Activated T-cell treated with anti-CD3 and anti-CD28 coated beads, Interleukin-2, amount 50 U/mL, for 4 hours (primary cell): ENCODE results near the gene NFIX. TPM values are rescaled to one million over a fixed set of nuclear protein-coding genes. Genes with fewer than 3 reads are reported as not detected.
"Not testable (repeated sequence)": the region's sequence is repeated elsewhere in the genome, so short reads cannot be mapped to it uniquely, and the experiment has no call there.

Source experiments
- ATAC-seq, 2 donors: fragments of 200-7000 bp; cut with Tn5 transposase; one replicate each; pipeline ENCODE4 v1.10.0; 2021
- DNase-seq: peaks from one replicate; pipeline ENCODE4 v3.0.0-alpha.2; 2020
- H3K27me3 Mint-ChIP-seq: one replicate; pipeline ENCODE4 v1.8.0; 2021; ENCODE audit warnings: low read depth, mixed read lengths
- H3K36me3 Mint-ChIP-seq: one replicate; pipeline ENCODE4 v1.8.0; 2022; ENCODE audit warnings: mixed read lengths; ENCODE audit not compliant: insufficient read depth
- H3K4me1 Mint-ChIP-seq: one replicate; pipeline ENCODE4 v1.8.0; 2021; ENCODE audit warnings: low read depth, mixed read lengths
- H3K4me3 Mint-ChIP-seq: one replicate; pipeline ENCODE4 v1.8.0; 2021; ENCODE audit warnings: mild to moderate bottlenecking, moderate library complexity, mixed read lengths
- H3K9me3 Mint-ChIP-seq: one replicate; pipeline ENCODE4 v1.8.0; 2021; ENCODE audit warnings: mixed read lengths
- total RNA-seq, 3 donors: library from RNA; stranded (reverse); gene quantifications; one replicate each; pipeline ENCODE4 v1.2.1, GENCODE V29; 2021

Gene NFIX
- total RNA-seq, 3 donors from 2014 or later = 11.1 to 20.4 (median 16.1) TPM

- H3K9me3 Mint-ChIP-seq = no peaks in the 10 kb centered on the region
- H3K36me3 Mint-ChIP-seq = peaks cover 34% of the 10 kb centered on the region
- peak overlapping the region; percentile 54 for H3K4me3 Mint-ChIP-seq
- ATAC-seq (peak; percentile 19 to 20), DNase-seq (no peak)
- H3K4me1 Mint-ChIP-seq = peaks cover 32% of the 10 kb centered on the region
- H3K27me3 Mint-ChIP-seq = no peaks in the 10 kb centered on the region
Observed at GRCh38 chr19:12953799-12954611, 41.3 kb upstream of the NFIX start.

DNA sequence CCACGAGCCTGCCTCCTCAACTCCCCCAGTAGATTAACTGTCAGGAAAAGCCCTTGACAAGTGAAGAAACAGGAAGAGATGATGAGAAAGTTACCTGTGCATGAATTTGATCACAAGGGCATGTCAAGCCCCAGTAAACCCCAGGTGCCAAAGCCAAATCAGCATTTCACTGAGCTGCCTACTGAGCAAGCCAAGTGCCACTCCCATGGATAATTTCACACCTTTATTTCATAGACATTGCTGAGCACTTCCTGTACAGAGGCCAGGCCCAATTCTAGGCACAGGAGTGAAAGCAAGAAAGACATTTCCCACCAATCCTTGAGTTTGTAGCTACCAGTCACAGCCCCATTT, 40.7 kb upstream of the NFIX start:
- Mint-ChIP-seq H3K27me3 (no peaks in the 10 kb centered on the region), H3K4me1 (peaks cover 32% of the 10 kb centered on the region), H3K36me3 (peaks cover 33% of the 10 kb centered on the region), H3K4me3 (peak overlapping the region; percentile 54), H3K9me3 (no peaks in the 10 kb centered on the region)
- no peak for ATAC-seq
- no peak for DNase-seq

GRCh38 chr19:12955575-12955974, 39.7 kb upstream of the NFIX start:
- DNase-seq, ATAC-seq, H3K27me3 Mint-ChIP-seq, H3K9me3 Mint-ChIP-seq: not testable (repeated sequence)
- peaks cover 26% of the 10 kb centered on the region for H3K36me3 Mint-ChIP-seq
- H3K4me3 Mint-ChIP-seq = peak overlapping the region; percentile 91
- peaks cover 32% of the 10 kb centered on the region for H3K4me1 Mint-ChIP-seq

- Mint-ChIP-seq H3K9me3 (no peaks in the 10 kb centered on the region), H3K36me3 (peaks cover 26% of the 10 kb centered on the region), H3K27me3 (peaks cover 2% of the 10 kb centered on the region), H3K4me3 (peak overlapping the region; percentile 91), H3K4me1 (peaks cover 32% of the 10 kb centered on the region)
- ATAC-seq = no peak
- no peak for DNase-seq
Observed at GRCh38 chr19:12955996-12956395, 39.3 kb upstream of the NFIX start.

DNA sequence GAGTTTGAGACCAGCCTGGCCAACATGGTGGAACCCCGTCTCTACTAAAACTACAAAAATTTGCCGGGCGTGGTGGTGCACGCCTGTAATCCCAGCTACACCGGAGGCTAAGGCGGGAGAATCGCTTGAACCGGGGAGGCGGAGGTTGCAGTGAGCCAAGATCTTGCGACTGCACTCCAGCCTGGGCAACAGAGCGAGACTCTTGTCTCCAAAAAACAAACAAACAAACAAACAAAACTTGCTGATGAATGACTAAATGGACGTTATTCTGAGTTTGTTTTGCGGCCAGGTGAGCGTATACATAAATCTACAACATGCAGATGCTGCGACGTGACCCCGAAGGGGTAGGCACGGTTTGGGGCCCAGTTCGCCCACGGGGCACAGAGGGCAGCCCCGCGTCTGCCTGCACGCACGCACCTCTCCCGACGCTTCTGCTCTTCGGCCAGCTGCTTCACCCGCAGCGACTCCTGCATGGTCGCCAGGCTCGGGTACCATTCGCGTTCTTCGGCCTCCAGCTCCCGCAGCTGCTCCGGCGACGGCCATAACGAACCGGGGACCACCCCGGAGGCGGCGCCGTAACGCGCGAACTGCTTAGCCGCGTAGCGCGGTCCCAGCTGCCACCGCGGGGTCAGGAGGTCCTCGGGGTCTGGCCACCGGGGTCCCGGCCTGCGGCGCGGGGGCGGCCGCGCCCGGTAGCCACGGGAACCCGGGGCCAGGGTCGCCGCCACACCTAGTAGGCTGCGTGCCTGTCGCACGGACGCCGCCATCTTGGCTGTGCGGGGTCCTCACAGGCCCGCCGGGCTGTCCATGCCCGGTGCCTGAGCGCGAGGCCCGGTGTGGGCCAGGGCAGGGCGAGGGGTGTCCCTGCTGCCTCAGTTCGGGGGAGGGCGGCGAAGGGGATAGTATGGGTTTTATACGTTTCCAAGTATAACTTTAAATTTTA, 38.6 kb upstream of the NFIX start, which contains the start of gene GADD45GIP1:
Gene GADD45GIP1, minus strand, starts transcription at position 778 of the 943 bp plus-strand sequence. Its CDS starts 11 bp downstream, at position 767.
- Mint-ChIP-seq H3K9me3 (no peaks in the 10 kb centered on the region), H3K4me1 (peaks cover 32% of the 10 kb centered on the region), H3K27me3 (peaks cover 2% of the 10 kb centered on the region), H3K36me3 (peaks cover 20% of the 10 kb centered on the region), H3K4me3 (peak within 1 kb of the TSS; percentile 91)
- ATAC-seq (peak; percentile 96 to 97), DNase-seq (peak; percentile 79)

DNA sequence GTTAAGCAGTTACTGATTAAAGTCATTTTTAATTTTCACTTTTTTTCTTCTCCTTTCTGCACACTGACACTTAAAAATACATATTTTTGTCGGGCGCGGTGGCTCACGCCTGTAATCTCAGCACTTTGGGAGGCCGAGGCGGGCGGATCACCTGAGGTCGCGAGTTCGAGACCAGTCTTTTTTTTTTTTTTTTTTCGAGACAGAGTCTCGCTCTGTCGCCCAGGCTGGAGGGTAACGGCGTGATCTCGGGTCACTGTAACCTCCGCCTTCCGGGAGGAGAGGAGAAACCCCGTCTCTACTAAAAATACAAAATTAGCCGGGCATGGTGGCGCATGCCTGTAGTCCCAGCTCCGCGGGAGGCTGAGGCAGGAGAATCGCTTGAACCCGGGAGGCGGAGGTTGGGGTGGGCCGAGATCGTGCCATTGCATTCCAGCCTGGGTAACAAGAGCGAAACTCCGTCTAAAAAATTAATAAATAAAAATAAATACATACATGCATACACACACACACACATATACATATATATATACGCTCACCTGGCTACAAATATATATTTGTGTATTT, 37.8 kb upstream of the NFIX start:
- not testable (repeated sequence) for H3K9me3 Mint-ChIP-seq, H3K27me3 Mint-ChIP-seq, DNase-seq
- ATAC-seq = peak; percentile 1 to 6
- Mint-ChIP-seq H3K36me3 (peaks cover 17% of the 10 kb centered on the region), H3K4me1 (peaks cover 32% of the 10 kb centered on the region), H3K4me3 (peak overlapping the region; percentile 86)

DNA sequence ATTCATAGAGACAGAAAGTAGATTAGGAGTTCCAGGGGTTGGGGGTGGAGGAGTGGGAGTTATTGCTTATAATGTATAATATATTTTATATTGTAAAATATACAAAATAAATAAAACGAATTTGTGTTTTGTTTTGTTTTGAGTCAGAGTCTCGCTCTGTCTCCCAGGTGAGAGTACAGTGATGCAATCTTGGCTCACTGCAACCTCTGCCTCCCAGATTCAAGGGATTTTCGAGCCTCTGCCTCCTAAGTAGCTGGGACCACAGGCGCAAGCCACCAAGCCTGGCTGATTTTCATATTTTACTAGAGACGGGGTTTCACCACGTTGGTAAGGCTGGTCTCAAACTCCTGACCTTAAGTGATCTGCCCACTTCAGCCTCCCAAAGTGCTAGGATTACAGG, 35.8 kb upstream of the NFIX start:
- ATAC-seq = no peak
- no peaks in the 10 kb centered on the region for H3K9me3 Mint-ChIP-seq
- DNase-seq = no peak
- H3K27me3 Mint-ChIP-seq = peaks cover 2% of the 10 kb centered on the region
- peaks cover 6% of the 10 kb centered on the region for H3K36me3 Mint-ChIP-seq
- no peak overlapping the region for H3K4me3 Mint-ChIP-seq
- peaks cover 23% of the 10 kb centered on the region for H3K4me1 Mint-ChIP-seq

- ATAC-seq (peak; percentile 97 to 99), DNase-seq (peak; percentile 77)
- no peaks in the 10 kb centered on the region for H3K9me3 Mint-ChIP-seq
- peaks cover 11% of the 10 kb centered on the region for H3K4me1 Mint-ChIP-seq
- H3K27me3 Mint-ChIP-seq = peaks cover under 1% of the 10 kb centered on the region
- H3K36me3 Mint-ChIP-seq = no peaks in the 10 kb centered on the region
- H3K4me3 Mint-ChIP-seq = peak overlapping the region; percentile 84
Observed at GRCh38 chr19:12965017-12965811, 30.1 kb upstream of the NFIX start.

- peaks cover 15% of the 10 kb centered on the region for H3K4me1 Mint-ChIP-seq
- H3K36me3 Mint-ChIP-seq = no peaks in the 10 kb centered on the region
- no peak for DNase-seq
- no peaks in the 10 kb centered on the region for H3K9me3 Mint-ChIP-seq
- no peak for ATAC-seq
- H3K4me3 Mint-ChIP-seq = peak overlapping the region; percentile 61
- H3K27me3 Mint-ChIP-seq = no peaks in the 10 kb centered on the region
Observed at GRCh38 chr19:12965812-12966135, 29.5 kb upstream of the NFIX start.

- ATAC-seq (no peak), DNase-seq (no peak)
- Mint-ChIP-seq H3K4me1 (peaks cover 15% of the 10 kb centered on the region), H3K4me3 (no peak overlapping the region), H3K36me3 (no peaks in the 10 kb centered on the region), H3K9me3 (no peaks in the 10 kb centered on the region), H3K27me3 (no peaks in the 10 kb centered on the region)
Observed at GRCh38 chr19:12967907-12968306, 27.4 kb upstream of the NFIX start.

DNA sequence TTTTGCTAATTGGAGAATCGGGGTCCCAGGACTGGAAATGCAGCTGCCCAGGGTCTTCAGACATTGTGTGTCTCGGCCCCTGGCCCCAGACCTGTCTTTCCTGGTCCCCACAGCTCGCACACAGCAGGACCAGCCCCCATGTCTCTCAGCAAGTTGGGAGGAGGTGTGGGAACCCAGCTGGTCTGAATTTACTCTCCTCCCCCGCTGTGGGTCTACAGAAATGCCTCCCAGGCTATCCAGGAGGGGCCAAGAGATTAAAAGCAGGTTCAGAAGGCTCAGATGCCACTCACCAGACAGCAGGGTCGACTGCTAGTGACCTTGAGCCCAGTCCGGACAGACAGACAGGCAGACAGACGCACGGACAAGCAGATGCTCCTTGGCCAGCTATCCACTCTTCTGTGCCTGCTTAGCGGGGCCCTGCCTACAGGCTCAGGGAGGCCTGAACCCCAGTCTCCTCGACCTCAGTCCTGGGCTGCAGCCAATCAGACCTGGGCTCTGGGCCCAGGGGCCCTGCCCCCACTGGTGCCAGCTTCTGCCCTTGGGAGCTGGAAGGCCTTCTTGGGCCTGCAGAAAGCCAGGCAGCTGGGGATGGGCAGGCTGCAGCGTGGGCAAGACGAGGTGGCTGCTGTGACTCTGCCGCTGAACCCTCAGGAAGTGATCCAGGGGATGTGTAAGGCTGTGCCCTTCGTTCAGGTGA, 25.8 kb upstream of the NFIX start, which contains the start of gene DAND5:
Gene DAND5, plus strand, starts transcription at position 285 of the 697 bp plus-strand sequence. Its CDS starts 85 bp downstream, at position 370.
- Mint-ChIP-seq H3K27me3 (peaks cover 1% of the 10 kb centered on the region), H3K4me3 (no peak within 1 kb of the TSS), H3K4me1 (peaks cover 15% of the 10 kb centered on the region), H3K9me3 (no peaks in the 10 kb centered on the region), H3K36me3 (no peaks in the 10 kb centered on the region)
- ATAC-seq = no peak
- DNase-seq = no peak

GRCh38 chr19:12970070-12970820, 25.0 kb upstream of the NFIX start:
- no peak for ATAC-seq
- no peaks in the 10 kb centered on the region for H3K9me3 Mint-ChIP-seq

DNA sequence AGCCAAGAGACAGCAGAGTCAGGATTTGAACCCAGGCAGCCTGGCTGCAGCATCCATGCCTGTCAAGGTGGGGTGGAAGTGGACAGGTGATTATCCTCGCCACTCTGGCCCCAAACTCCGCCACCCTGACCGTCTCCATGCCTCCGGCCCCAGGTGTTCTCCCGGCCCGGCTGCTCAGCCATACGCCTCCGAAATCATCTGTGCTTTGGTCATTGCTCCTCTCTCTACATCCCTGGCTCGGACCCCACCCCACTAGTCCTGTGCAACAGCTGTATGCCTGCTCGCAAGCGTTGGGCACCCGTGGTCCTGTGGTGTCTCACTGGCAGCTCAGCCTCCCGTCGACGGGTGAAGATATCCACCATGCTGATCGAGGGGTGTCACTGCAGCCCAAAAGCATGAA, 22.0 kb upstream of the NFIX start:
- ATAC-seq (no peak), DNase-seq (no peak)
- Mint-ChIP-seq H3K36me3 (no peaks in the 10 kb centered on the region), H3K27me3 (peaks cover 10% of the 10 kb centered on the region), H3K9me3 (no peaks in the 10 kb centered on the region), H3K4me1 (peaks cover 10% of the 10 kb centered on the region), H3K4me3 (no peak overlapping the region)

More at GRCh38 chr19:12970070-12970820, 25.0 kb upstream of the NFIX start:
- H3K4me1 Mint-ChIP-seq = peaks cover 11% of the 10 kb centered on the region
- H3K27me3 Mint-ChIP-seq = peaks cover 1% of the 10 kb centered on the region
- H3K4me3 Mint-ChIP-seq = no peak overlapping the region
- no peak for DNase-seq
- H3K36me3 Mint-ChIP-seq = no peaks in the 10 kb centered on the region
